Fibroblast of villous mesenchyme (primary cell): Measurements from ENCODE around the gene ARMH1. TPM values are rescaled to one million over a fixed set of nuclear protein-coding genes. Genes with fewer than 3 reads are reported as not detected.
"Not testable (repeated sequence)": the region's sequence is repeated elsewhere in the genome, so short reads cannot be mapped to it uniquely, and the experiment has no call there.

Experiments
- DNase-seq: peaks from one replicate; pipeline ENCODE4 v3.0.0-alpha.2; 2010; ENCODE audit warnings: low read depth
- H3K4me3 ChIP-seq: 2 replicates; pipeline ENCODE4 v1.5.1; 2011; ENCODE audit warnings: low read depth, mild to moderate bottlenecking, low read length
- total RNA-seq: library from RNA; depleted of rRNA; stranded (reverse); fragments of >200 nt; gene quantifications from 2 replicates; pipeline ENCODE4 v1.2.3, GENCODE V29; 2012
- TF ChIP-seq, protein P1 (sequence below): IDR thresholded peaks from 2 replicates; pipeline ENCODE4 v1.5.1; 2012; ENCODE audit warnings: low read depth, mild to moderate bottlenecking, low read length; ENCODE audit not compliant: insufficient read depth

The ARMH1 gene
- total RNA-seq, 1 donor = 0.43 TPM

DNA sequence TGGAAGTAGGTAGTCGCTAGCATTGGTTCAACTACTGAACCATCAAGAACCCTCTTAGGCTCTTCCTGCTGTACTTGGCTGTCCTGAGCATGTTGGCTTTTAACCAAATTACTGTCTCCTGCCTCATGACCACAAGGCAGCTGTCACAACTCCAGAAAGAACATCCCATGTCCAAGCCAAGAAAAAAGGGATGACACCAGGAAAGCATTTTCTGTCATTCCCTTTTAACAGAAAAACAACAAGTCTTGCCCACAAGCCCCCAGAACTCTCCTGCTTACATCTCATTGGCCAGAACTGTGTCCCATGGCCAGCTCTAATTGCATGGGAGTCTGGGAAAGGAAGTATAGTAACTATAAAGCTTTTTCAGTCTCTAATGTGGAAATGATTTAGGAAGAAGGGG, 58.9 kb downstream of the ARMH1 start:
- H3K4me3 ChIP-seq = no peak overlapping the region
- peak; percentile 39 for DNase-seq
- TF ChIP-seq, protein P1, sequence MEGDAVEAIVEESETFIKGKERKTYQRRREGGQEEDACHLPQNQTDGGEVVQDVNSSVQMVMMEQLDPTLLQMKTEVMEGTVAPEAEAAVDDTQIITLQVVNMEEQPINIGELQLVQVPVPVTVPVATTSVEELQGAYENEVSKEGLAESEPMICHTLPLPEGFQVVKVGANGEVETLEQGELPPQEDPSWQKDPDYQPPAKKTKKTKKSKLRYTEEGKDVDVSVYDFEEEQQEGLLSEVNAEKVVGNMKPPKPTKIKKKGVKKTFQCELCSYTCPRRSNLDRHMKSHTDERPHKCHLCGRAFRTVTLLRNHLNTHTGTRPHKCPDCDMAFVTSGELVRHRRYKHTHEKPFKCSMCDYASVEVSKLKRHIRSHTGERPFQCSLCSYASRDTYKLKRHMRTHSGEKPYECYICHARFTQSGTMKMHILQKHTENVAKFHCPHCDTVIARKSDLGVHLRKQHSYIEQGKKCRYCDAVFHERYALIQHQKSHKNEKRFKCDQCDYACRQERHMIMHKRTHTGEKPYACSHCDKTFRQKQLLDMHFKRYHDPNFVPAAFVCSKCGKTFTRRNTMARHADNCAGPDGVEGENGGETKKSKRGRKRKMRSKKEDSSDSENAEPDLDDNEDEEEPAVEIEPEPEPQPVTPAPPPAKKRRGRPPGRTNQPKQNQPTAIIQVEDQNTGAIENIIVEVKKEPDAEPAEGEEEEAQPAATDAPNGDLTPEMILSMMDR = no peak

GRCh38 chr1:44733784-44734183, 59.3 kb downstream of the ARMH1 start:
- TF ChIP-seq, protein P1 = no peak
- no peak overlapping the region for H3K4me3 ChIP-seq
- DNase-seq = no peak

DNA sequence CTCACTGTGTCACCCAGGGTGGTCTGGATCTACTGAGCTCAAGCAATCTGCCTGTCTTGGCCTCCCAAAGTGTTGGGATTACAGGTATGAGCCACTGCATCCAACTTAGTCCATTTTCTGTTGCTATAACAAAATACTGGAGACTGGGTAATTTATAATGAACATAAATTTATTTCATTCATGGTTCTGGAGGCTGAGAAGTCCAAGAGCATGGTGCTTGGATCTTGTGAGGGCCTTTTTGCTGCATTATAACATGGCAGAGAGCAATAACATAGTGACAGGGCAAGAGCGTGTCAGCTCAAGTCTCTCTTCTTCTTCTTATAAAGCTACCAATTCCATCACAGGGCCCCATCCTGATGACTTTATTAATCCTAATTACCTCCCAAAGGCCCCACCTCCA, 61.5 kb downstream of the ARMH1 start:
- no peak overlapping the region for H3K4me3 ChIP-seq
- DNase-seq = no peak
- TF ChIP-seq, protein P1 = no peak

- peak overlapping the region; percentile 93 for H3K4me3 ChIP-seq
- not testable (repeated sequence) for DNase-seq
Observed at GRCh38 chr1:44738953-44739306, 64.4 kb downstream of the ARMH1 start.

DNA sequence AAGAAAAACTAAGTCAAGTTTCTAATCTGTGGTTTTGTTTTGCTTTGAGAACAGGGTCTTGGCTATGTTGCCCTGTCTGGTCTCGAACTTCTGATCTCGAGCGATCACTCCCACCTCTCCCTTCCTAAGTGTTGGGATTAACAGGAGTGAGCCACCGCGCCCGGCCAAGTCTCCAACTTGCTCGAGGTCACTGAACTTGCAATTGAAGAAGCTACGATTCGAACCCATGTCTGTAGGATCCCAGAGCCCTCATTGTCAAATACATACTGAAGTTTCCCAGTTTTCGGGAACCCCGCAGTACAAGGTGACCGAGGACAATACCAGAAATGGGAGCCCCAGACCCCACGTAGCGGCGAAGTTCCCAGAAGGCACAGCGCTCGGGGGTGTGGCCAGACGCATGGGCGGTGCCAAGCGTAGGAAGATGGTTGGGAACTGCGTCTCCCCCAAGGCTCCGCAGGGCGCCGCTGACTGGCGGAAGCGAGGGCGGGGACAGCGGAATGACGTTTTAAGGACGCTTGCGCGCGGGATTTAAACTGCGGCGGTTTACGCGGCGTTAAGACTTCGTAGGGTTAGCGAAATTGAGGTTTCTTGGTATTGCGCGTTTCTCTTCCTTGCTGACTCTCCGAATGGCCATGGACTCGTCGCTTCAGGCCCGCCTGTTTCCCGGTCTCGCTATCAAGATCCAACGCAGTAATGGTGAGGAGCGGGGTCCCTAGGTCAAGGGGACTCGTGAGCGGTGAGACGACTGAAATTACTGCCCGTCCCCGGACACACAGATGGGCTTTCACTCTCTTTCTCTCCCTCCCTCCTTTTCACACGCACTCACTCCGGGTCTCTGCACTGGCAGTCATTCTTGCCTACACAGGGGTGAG, 65.0 kb downstream of the ARMH1 start, which contains the start of gene KIF2C:
Gene KIF2C, plus strand, starts transcription at position 531 of the 872 bp plus-strand sequence. Its CDS starts 96 bp downstream, at position 627.
- TF ChIP-seq, protein P1 = no peak
- peak; percentile 97 for DNase-seq
- peak within 1 kb of the TSS; percentile 93 for H3K4me3 ChIP-seq

DNA sequence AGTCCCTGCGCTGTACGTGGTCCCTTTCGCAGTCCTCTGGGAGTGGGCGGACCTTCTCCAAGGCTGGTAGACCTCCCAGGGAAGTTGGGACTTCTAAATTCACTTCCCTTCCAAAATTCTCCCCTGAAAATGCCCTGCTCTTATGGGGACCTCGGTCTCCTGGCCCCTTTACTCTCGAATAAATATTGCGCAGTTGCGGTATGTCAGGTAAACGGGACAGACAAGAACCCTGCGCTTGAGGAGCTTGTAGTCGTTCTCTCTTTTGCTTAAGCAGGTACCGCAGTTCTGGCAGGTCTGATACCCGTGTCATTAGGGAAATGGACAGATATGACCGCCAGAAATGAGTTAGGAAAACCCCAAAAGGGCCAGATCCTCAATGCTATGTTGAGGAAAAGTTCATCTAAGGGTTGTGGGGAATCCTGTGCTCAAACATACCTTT, 65.7 kb downstream of the ARMH1 start:
- DNase-seq = no peak
- H3K4me3 ChIP-seq = peak overlapping the region; percentile 93
- TF ChIP-seq, protein P1 = no peak

DNA sequence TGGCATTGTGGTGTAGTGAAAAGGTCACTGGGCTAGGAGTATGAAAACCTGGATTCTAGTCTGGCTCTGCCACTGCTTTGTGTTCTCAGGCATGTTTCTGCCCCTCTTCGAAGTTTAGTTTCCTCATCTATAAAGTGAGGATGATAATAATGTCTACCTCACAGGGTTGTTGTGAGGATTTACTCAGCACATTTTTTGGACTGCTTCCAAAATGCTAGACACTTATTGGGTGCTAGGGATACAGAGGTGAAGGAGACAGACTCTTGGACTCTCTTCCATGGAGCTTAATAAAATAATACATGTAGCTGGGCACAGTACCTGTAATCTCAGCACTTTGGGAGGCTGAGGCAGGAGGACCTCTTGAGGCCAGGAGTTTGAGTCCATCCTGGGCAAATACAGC, 68.7 kb downstream of the ARMH1 start:
- no peak for DNase-seq
- TF ChIP-seq, protein P1 = no peak
- no peak overlapping the region for H3K4me3 ChIP-seq
